Mucosa of descending colon (tissue), 3 donors: Measurements from ENCODE around the gene ST6GAL2. TPM values are rescaled to one million over a fixed set of nuclear protein-coding genes. Genes with fewer than 3 reads are reported as not detected.

ENCODE experiments used
- ATAC-seq: fragments of 200-7000 bp; cut with Tn5 transposase; one replicate; pipeline ENCODE4 v1.9.1; 2020; ENCODE audit warnings: mild to moderate bottlenecking, moderate library complexity
- DNase-seq, 3 donors: peaks; one replicate each; pipeline ENCODE4 v3.0.0-alpha.2; 2020
- H3K36me3 ChIP-seq: fragments of 200-600 bp; one replicate; pipeline ENCODE4 v1.8.0; 2021; ENCODE audit warnings: low read depth, mild to moderate bottlenecking
- H3K4me1 ChIP-seq: fragments of 200-600 bp; one replicate; pipeline ENCODE4 v1.8.0; 2021; ENCODE audit warnings: low read depth, mild to moderate bottlenecking
- H3K4me3 ChIP-seq: fragments of 200-600 bp; one replicate; pipeline ENCODE4 v1.8.0; 2021; ENCODE audit warnings: mild to moderate bottlenecking
- H3K9me3 ChIP-seq: fragments of 200-600 bp; one replicate; pipeline ENCODE4 v1.8.0; 2021; ENCODE audit warnings: mild to moderate bottlenecking
- CTCF ChIP-seq: fragments of 200-600 bp; IDR thresholded peaks from one replicate; pipeline ENCODE4 v1.8.0; 2022; ENCODE audit warnings: antibody characterized with exemption, mild to moderate bottlenecking
- intact Hi-C, 2 donors: fragments of 100-400 bp; cut with DNase I in 1 of 2; cut with micrococcal nuclease in 1 of 2; formaldehyde crosslinking; loops; one replicate each; pipeline versions ENCODE4 v1.11.0 to v1.11.1; 2022; cut with DNase I, micrococcal nuclease
- total RNA-seq, 3 donors: library from RNA; stranded (reverse); fragmentation: NEBNext Ultra II Directional in 2 of 3; extraction: Animal tissue kit (Norgen Biotek cat#: 25700) in 2 of 3; gene quantifications; one replicate each; pipeline versions ENCODE4 v1.2.1 to v1.2.4, GENCODE V29; 2021 to 2023
- donor health status: DM: no; HTN: no; CAD: no; lungs with moderate emphysema.
- donor health status: DM: no; HTN: no; CAD: no.
- donor health status: DM: no; HTN: yes; CAD: no.

ST6GAL2 gene
- total RNA-seq, 3 donors from 2014 or later, result 0.20 to 3.2 (median 1.2) TPM

- Histone ChIP-seq H3K4me1 (no peaks in the 10 kb centered on the region), H3K36me3 (no peaks in the 10 kb centered on the region), H3K9me3 (no peaks in the 10 kb centered on the region), H3K4me3 (no peak overlapping the region)
- TF ChIP-seq CTCF, result no peak
- ATAC-seq, result no peak
- no peak for DNase-seq
- intact Hi-C loops, result no loop called here
These were observed 121.4 kb downstream of the ST6GAL2 start for GRCh38 chr2:106764614-106765013.

GRCh38 chr2:106759966-106760365 lies 126.0 kb downstream of the ST6GAL2 start:
- H3K9me3 ChIP-seq, result no peaks in the 10 kb centered on the region
- H3K4me1 ChIP-seq, result no peaks in the 10 kb centered on the region
- ATAC-seq, result no peak
- H3K4me3 ChIP-seq, result no peak overlapping the region
- intact Hi-C loops, result no loop called here
- TF ChIP-seq CTCF, result no peak
- no peaks in the 10 kb centered on the region for H3K36me3 ChIP-seq
- DNase-seq, result no peak

- Histone ChIP-seq H3K4me3 (no peak overlapping the region), H3K36me3 (no peaks in the 10 kb centered on the region), H3K4me1 (no peaks in the 10 kb centered on the region), H3K9me3 (no peaks in the 10 kb centered on the region)
- ATAC-seq, result no peak
- DNase-seq, result no peak
- intact Hi-C loops, result no loop called here
- TF ChIP-seq CTCF, result no peak
These were observed 127.0 kb downstream of the ST6GAL2 start for GRCh38 chr2:106758901-106759497.
